GM06990 (cell line): ENCODE results near the gene PKP3.
A peak's percentile ranks its signal among the peaks of the same experiment; 100 is the strongest.

Source experiments
- DNase-seq: peaks from one replicate; pipeline ENCODE4 v3.0.0-alpha.2; 2011; ENCODE audit not compliant: insufficient read length; ENCODE audit errors: extremely low read depth
- H3K27me3 ChIP-seq: replicated peaks from 2 replicates; pipeline ENCODE4 v1.6.0; 2011; ENCODE audit warnings: low read length; ENCODE audit not compliant: control insufficient read depth, insufficient read depth
- H3K36me3 ChIP-seq: 2 replicates; pipeline ENCODE4 v1.5.1; 2011; ENCODE audit warnings: low read length; ENCODE audit not compliant: control insufficient read depth, insufficient read depth
- H3K4me3 ChIP-seq: replicated peaks from 2 replicates; pipeline ENCODE4 v1.5.1; 2011; ENCODE audit warnings: low read depth, mild to moderate bottlenecking, control low read depth, low read length
- CTCF ChIP-seq: IDR thresholded peaks from 2 replicates; pipeline ENCODE4 v1.5.1; 2011; ENCODE audit warnings: low read length, control low read depth, mild to moderate bottlenecking, inconsistent platforms; ENCODE audit not compliant: insufficient read depth, poor library complexity, severe bottlenecking

The PKP3 gene

GRCh38 chr11:351411-351810, 42.6 kb upstream of the PKP3 start:
- DNase-seq = no peak
- no peaks in the 10 kb centered on the region for H3K27me3 ChIP-seq
- H3K4me3 ChIP-seq = no peak overlapping the region
- no peak for TF ChIP-seq CTCF
- no peaks in the 10 kb centered on the region for H3K36me3 ChIP-seq

- DNase-seq = no peak
- H3K4me3 ChIP-seq = no peak overlapping the region
- no peak for TF ChIP-seq CTCF
- no peaks in the 10 kb centered on the region for H3K27me3 ChIP-seq
- no peaks in the 10 kb centered on the region for H3K36me3 ChIP-seq
These were observed 41.5 kb upstream of the PKP3 start for GRCh38 chr11:352456-353031.

GRCh38 chr11:353179-353873, 40.7 kb upstream of the PKP3 start:
- no peak for DNase-seq
- Histone ChIP-seq H3K36me3 (no peaks in the 10 kb centered on the region), H3K4me3 (no peak overlapping the region), H3K27me3 (no peaks in the 10 kb centered on the region)
- TF ChIP-seq CTCF = no peak

GRCh38 chr11:355581-356458, 38.2 kb upstream of the PKP3 start:
- Histone ChIP-seq H3K4me3 (peak overlapping the region; percentile 59), H3K36me3 (no peaks in the 10 kb centered on the region), H3K27me3 (no peaks in the 10 kb centered on the region)
- DNase-seq = peak; percentile 92
- TF ChIP-seq CTCF = no peak

- no peak for TF ChIP-seq CTCF
- no peak for DNase-seq
- no peak overlapping the region for H3K4me3 ChIP-seq
- H3K36me3 ChIP-seq = no peaks in the 10 kb centered on the region
- H3K27me3 ChIP-seq = no peaks in the 10 kb centered on the region
These were observed 37.4 kb upstream of the PKP3 start for GRCh38 chr11:356610-357009.
